GM10266 (cell line): ENCODE measurements around the gene DCXR.

Source experiments
- DNase-seq: peaks from one replicate; pipeline ENCODE4 v3.0.0; 2012; ENCODE audit errors: extremely low spot score
- CTCF ChIP-seq: IDR thresholded peaks from 2 replicates; pipeline ENCODE4 v1.5.1; 2012; ENCODE audit warnings: mild to moderate bottlenecking, low read depth; ENCODE audit not compliant: control insufficient read depth, insufficient read depth; ENCODE audit errors: missing control alignments

DCXR gene

DNA sequence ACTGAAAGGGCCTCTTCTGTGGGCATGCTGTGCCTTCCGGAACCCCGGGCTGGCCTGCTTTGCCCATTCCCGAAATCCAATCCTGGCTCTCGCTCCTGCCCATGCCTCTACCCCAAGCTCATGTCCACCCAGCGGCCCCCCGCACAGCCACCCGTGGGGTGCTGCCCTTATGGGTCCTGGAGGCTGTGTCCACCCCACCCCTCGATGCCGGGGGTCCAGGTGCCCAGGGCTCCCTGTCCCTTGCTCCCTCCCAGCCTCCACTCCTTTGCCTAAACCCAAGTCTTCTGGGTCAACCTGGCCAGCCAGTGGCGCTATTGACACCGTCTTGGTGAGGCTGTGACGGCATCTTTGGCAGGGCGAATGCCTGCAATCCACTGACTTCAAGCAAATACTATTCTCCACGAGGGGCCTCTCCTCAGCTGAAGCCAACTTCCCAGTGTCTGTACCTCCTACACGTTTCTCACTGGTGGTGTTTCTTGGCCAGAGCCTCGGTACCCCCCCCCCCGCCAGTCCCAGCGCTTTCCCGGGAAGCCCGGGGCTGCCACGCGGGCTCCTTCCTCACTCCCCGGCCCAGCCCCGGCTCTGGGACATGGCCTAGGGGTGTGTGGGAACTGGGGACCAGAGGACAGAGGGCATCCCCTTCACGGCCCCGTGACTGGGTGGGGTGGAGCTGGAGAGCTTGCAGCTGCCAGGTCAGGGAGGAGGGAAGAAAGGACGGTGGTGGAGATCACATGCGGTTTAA, 40.3 kb upstream of the DCXR start:
- no peak for DNase-seq
- no peak for TF ChIP-seq CTCF

GRCh38 chr17:82076785-82077591, 39.5 kb upstream of the DCXR start:
- no peak for DNase-seq
- no peak for TF ChIP-seq CTCF

GRCh38 chr17:82076018-82076784, 38.7 kb upstream of the DCXR start:
- no peak for DNase-seq
- TF ChIP-seq CTCF = no peak

DNA sequence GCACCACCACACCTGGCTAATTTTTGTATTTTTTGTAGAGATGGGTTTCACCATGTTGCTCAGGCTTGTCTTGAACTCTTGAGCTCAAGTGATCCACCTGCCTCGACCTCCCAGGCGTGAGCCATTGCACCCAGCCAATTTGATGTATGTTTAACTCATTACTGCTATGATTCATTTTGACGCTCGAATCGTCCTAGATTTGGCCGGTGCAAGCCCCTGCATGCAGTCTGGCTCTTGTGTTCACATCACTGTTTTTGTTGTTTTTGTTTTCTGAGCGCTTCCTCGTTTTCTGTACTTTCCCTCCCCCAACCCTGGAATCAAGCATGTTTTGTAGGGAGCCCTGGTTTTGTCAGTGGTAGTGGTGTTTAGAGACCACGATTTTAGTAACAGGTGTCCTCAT, 35.9 kb upstream of the DCXR start:
- DNase-seq = no peak
- no peak for TF ChIP-seq CTCF

DNA sequence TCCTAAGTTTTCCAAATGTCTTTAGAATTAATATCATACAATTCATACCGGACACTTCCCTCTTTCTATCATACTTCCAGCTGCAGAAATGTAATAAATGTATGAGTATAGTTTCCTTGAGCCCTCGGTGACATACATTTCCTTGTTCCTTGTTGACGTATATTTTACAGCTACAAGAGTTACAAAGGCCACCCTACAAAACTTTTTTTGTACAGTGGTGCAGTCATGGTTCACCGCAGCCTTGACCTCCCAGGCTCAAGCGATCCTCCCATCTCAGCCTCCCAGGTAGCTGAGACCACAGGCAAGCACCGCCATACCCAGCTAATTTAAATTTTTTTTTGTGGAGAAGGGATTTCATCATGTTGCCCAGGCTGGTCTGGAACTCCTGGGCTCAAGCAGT, 35.3 kb upstream of the DCXR start:
- TF ChIP-seq CTCF = no peak
- DNase-seq = no peak

GRCh38 chr17:82070611-82071010, 33.1 kb upstream of the DCXR start:
- DNase-seq = no peak
- TF ChIP-seq CTCF = no peak
